Activated naive CD4-positive, alpha-beta T cell treated with anti-CD3 and anti-CD28 coated beads, Interleukin-2, amount 50 U/mL, for 72 hours (primary cell): Measurements from ENCODE around the gene BTNL9. TPM values are rescaled to one million over a fixed set of nuclear protein-coding genes. Genes with fewer than 3 reads are reported as not detected.
"Not testable (repeated sequence)": the region's sequence is repeated elsewhere in the genome, so short reads cannot be mapped to it uniquely, and the experiment has no call there.

Source experiments
- ATAC-seq, 2 donors: fragments of 150-1000 bp; cut with Tn5 transposase; 2 replicates each; pipeline ENCODE4 v1.10.0; 2021; ENCODE audit warnings: mild to moderate bottlenecking in 2 of 2, moderate library complexity in 2 of 2
- DNase-seq, 2 donors: peaks; one replicate each; pipeline ENCODE4 v3.0.0; 2021 to 2022; ENCODE audit warnings: low spot score in 2 of 2
- H3K27ac Mint-ChIP-seq, 2 donors: one replicate each; pipeline ENCODE4 v1.8.0; 2022; ENCODE audit warnings: mild to moderate bottlenecking in 2 of 2, mixed read lengths in 2 of 2
- H3K36me3 Mint-ChIP-seq, 2 donors: one replicate each; pipeline ENCODE4 v1.8.0; 2022; ENCODE audit warnings: mixed read lengths in 2 of 2
- H3K9me3 Mint-ChIP-seq, 2 donors: one replicate each; pipeline ENCODE4 v1.8.0; 2022; ENCODE audit warnings: mixed read lengths in 2 of 2
- total RNA-seq, 2 donors: library from RNA; stranded (reverse); gene quantifications; one replicate each; pipeline ENCODE4 v1.2.3, GENCODE V29; 2022

The BTNL9 gene
- total RNA-seq, 2 donors from 2014 or later: 0.41 TPM; not detected in 1

DNA sequence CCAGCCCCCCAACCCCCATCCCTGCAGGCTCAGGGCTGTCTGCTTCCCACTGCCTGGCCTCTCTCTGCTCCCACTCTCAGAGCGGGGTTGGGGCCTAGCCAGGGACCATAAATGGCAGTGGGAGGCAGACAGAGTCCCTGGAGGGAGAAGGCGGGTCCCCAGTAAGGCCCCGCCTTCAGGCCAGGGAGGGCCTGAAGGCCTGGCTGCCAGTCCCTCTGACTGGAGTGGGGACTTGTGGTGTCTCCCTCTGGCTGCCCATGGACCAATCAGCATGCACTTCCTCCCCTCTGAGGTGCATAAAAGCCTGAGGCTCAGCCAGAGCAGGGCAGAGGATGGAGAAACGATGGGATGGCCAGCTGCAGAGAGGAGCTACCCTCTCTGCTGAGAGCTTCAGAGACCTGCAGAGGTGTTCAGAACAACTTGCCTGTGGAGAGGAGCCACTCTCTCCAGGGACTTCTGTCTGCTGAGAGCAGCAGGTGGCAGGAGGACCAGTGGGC lies 2.7 kb upstream of the BTNL9 start:
- Mint-ChIP-seq H3K9me3 (no peaks in the 10 kb centered on the region), H3K27ac (no peak overlapping the region), H3K36me3 (no peaks in the 10 kb centered on the region)
- ATAC-seq (peak in 1 of 2 donors; percentile 24), DNase-seq (no peak)

DNA sequence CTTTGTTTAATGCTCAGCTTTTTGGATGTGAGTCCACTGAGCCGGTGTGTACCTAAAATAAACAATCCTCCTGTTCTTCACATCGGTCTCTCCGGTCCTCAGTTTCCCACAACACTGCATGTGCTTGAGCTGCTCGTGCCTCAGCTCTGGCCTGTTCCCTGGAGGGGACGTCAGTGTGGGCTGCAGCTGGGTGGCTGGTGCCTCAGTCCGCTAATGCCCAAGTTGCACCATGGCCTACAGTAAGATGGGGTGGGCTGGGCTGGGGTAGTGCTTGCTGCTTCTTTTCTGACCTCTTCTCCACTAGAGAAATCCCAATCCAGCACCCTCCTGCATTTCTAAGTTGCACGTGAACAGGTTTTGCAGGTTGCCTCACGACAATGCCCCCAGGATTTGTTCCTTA lies 595 bp upstream of the BTNL9 start:
- H3K9me3 Mint-ChIP-seq: no peaks in the 10 kb centered on the region
- no peaks in the 10 kb centered on the region for H3K36me3 Mint-ChIP-seq
- no peak overlapping the region for H3K27ac Mint-ChIP-seq
- ATAC-seq (no peak), DNase-seq (no peak)

DNA sequence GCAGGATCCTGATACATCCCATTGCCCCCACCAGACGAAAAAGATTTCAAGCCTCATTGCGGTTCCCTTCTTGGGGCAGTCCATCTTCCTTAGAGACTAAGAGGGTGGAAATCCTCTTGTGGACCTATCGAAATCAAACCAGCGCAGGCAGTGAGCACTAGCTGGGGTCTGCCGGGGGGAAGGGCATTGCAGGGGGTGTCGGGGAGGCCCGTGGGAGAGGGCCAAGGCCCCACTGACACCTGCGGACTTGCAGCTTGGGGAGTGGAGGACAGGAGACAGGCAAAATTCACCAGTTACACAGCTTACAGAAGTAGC lies 522 bp downstream of the BTNL9 start:
- Mint-ChIP-seq H3K36me3 (no peaks in the 10 kb centered on the region), H3K27ac (no peak overlapping the region), H3K9me3 (no peaks in the 10 kb centered on the region)
- no peak for DNase-seq
- ATAC-seq: no peak

DNA sequence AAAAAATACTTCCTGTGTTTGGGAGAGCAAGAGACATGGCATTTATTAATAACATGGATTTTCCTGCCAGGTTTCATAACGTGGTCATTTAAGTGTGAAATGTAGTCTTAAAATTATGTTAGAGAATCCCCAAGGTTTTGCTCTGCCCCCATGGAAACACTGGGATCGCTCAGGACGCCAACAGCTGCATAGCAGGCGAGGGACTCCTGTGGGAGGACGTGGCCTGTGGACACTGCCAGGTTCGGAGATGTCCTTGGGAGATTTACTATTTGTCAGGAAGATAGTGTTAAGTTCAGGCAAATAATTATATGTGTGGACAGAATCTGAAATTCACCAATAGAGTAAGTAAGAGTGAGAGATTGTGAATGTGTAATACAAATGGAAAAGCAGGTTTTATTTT lies 977 bp downstream of the BTNL9 start:
- Mint-ChIP-seq H3K27ac (no peak overlapping the region), H3K9me3 (no peaks in the 10 kb centered on the region), H3K36me3 (no peaks in the 10 kb centered on the region)
- no peak for DNase-seq
- ATAC-seq: no peak

DNA sequence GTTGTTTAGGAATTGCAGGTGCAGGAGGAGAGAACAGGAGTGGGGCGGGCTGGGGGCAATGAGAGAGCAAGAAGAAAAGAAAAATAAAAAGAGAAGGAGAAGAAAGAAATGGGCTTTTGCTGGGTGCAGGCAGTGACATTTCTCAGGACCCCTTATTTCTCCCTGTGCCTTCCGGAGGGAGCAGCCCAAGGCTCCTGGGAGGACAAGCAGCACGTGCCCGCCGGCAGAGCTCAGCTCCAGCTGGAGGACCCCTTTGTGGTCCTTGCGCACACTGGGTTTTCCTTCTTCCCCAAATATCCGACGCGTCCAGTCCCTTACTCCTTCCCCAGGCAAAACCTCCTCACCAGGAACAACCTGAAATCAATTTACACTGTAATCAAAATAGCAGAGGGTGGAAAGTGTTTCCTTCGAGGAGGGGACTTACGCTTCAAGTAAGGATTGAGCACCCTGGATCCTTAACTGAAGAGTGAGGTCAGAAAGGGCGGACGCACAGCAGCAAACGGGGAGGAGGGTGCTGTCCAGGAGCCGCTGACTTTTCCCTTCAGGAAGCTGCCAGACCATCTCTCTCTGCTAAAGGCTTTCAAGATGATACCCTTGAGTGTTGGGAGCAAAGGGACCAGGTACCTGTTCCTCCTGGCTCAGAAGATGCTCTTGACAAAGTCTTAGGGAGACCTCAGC lies 2.1 kb downstream of the BTNL9 start:
- DNase-seq (peak in 1 of 2 donors; percentile 48), ATAC-seq (no peak)
- no peaks in the 10 kb centered on the region for H3K9me3 Mint-ChIP-seq
- H3K36me3 Mint-ChIP-seq: no peaks in the 10 kb centered on the region
- H3K27ac Mint-ChIP-seq: no peak overlapping the region

DNA sequence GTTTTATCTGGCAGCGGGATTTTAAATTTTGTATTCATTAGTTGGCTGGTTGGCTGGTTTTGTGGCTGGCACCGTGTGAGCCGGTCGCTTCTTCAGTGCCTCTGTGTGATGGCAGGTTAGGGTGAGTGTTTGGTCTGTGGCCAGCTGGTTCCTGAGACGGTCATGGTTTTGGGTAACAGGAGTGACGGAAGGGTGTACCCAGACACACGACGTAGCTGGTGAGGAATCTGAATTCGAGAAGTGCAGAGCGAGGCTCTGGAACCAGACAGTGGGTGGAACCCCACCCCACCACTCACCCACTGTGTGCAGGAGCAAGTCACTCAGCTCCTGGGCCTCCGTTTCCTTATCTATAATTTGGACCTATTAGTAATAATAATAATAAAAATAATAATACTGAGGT lies 2.7 kb downstream of the BTNL9 start:
- H3K9me3 Mint-ChIP-seq: no peaks in the 10 kb centered on the region
- H3K36me3 Mint-ChIP-seq: no peaks in the 10 kb centered on the region
- no peak for ATAC-seq
- no peak for DNase-seq
- H3K27ac Mint-ChIP-seq: no peak overlapping the region

DNA sequence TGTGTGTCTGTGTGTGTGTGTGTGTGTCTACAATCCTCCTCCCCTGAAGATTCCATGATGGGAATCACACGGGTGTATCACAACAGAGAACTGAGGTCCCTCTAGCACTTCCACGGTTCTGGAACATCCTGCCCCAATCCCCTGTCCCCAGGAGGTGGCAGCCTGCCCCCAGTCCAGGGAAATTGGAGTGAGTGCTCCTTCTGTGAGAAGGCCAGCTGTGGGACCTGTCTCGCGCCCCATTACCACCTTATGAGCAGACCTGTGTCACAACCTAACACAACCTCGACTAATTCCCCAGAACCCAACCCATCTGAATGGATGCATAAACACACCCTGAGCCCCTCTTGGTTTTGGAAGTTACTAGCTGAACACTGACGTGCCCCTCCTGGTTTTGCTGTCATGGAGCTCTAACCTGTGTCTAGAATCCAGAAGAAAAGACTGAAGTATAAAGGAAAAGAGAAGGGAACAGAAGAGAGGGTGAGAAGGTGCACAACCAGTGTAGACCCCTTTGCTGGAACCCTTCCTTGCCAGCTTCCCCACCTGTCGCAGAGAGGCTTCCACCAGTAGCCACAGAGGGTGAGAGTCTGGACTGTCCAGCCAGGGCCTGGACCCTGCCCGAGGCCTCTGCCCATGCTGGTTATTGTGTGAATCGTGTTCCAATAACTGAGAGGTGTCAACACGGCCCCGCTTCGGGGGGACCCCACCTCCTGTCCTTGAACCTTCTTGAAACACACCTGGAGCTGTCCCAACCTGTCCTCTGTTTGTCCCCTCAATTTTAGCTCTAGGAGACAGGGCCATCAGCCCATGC lies 3.4 kb downstream of the BTNL9 start:
- DNase-seq (no peak), ATAC-seq (peak in 1 of 2 donors; percentile 13)
- no peaks in the 10 kb centered on the region for H3K9me3 Mint-ChIP-seq
- H3K27ac Mint-ChIP-seq: no peak overlapping the region
- H3K36me3 Mint-ChIP-seq: no peaks in the 10 kb centered on the region

DNA sequence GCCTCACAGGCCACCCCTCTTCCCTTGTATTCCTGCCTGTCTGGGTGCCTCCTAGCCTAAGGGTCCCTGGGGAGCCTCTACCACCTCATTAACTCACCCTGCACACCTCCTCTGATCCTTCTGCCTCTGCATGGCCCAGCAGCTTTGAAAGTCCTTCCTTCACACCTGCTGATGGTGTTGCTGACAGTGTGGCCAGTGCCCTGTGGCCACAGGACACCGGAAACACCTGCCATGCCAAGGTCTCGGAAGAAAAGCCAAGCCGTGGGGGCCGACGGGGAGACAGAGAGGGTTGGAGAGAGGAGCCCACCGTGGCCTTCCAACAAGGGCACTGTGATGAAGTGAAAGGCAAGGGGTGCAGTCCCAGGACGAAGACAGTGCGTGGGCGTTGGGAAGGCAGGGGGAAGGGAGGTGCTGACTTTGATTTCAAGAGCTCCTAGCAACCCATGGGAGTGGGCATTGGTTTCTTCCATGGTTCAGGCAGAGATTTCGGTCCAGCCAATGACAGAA lies 4.1 kb downstream of the BTNL9 start:
- DNase-seq: no peak
- Mint-ChIP-seq H3K36me3 (no peaks in the 10 kb centered on the region), H3K27ac (no peak overlapping the region), H3K9me3 (no peaks in the 10 kb centered on the region)
- ATAC-seq: no peak

DNA sequence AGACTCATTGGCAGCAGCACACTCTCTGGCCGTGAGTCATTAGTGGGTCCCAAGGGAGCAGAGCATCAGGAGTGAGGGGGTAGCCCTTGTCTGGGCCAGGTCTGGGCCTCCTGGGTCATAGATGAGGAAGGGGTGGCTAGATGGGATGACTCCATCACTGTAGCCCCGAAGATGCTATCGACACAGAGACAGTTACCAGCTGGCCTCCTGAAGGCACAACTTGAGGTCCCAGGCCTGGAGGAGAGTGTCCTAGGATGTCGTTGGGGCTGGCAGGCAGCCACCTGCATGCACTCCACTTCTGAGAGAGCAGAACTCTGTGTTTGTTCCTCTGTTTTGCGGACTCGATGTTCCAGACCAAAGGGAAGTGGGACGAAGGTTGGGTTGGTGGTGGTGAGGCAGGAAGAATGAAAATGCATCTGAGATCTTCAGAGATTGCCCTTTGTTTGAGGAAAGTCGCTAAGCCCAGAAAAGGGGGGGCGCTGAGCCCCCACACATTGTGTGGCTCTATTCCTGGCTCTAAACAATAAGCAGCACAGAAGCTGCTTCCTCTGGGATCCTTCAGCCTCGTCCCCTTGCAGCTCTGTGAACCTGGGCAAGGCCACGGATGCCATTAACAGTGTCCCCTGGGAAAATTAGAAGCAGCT lies 4.7 kb downstream of the BTNL9 start:
- Mint-ChIP-seq H3K36me3 (no peaks in the 10 kb centered on the region), H3K27ac (no peak overlapping the region), H3K9me3 (no peaks in the 10 kb centered on the region)
- no peak for DNase-seq
- no peak for ATAC-seq

DNA sequence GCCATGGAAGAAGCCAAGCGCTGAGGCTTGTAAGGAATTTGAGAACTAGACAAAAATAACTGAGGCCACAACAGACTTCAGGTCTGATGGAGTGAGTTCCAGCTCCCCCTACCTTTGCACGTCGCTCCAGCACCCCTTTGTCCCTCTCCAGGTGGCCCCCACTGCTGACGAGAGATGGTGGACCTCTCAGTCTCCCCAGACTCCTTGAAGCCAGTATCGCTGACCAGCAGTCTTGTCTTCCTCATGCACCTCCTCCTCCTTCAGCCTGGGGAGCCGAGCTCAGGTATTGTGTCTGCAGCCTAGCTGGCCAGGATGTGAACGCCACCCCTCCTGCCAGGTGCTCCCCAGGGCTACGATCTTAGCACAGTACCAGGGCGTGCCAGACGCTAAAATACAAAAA lies 5.2 kb downstream of the BTNL9 start:
- no peaks in the 10 kb centered on the region for H3K36me3 Mint-ChIP-seq
- H3K9me3 Mint-ChIP-seq: no peaks in the 10 kb centered on the region
- H3K27ac Mint-ChIP-seq: no peak overlapping the region
- ATAC-seq: no peak
- peak in 1 of 2 donors; percentile 49 for DNase-seq

DNA sequence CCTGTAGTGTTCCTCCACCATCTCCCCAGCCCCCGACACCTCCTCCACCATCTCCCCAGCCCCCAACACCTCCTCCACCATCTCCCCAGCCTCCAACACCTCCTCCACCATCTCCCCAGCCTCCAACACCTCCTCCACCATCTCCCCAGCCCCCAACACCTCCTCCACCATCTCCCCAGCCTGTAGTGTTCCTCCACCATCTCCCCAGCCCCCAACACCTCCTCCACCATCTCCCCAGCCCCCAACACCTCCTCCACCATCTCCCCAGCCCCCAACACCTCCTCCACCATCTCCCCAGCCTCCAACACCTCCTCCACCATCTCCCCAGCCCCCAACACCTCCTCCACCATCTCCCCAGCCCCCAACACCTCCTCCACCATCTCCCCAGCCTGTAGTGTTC lies 5.8 kb downstream of the BTNL9 start:
- H3K27ac Mint-ChIP-seq: not testable (repeated sequence)

DNA sequence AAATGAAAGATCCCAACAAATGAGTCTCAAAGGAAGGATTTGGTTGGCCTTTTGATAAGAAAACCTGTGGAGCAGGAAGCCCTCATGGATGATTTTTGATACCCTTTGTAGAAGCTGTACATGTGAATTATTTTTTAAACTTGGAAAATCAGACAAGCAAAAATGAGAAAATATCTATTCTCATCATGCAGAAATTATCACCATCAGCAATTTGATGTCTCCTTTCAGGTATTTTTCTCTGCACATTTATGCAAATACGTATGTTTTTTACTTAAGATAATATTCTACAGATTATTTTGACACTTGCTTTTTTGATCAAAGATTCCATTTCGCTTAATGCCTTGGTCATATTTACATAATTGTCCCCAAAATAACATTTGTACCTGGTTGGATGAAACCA lies 7.2 kb downstream of the BTNL9 start:
- peaks cover 0 to 4% of the 10 kb centered on the region in 2 donors for H3K9me3 Mint-ChIP-seq
- H3K36me3 Mint-ChIP-seq: peaks cover 5 to 6% of the 10 kb centered on the region in 2 donors
- no peak overlapping the region for H3K27ac Mint-ChIP-seq
- DNase-seq: no peak
- no peak for ATAC-seq

More for the DNA sequence above, 5.8 kb downstream of the BTNL9 start:
- not testable (repeated sequence) for DNase-seq, ATAC-seq, H3K9me3 Mint-ChIP-seq, H3K36me3 Mint-ChIP-seq

DNA sequence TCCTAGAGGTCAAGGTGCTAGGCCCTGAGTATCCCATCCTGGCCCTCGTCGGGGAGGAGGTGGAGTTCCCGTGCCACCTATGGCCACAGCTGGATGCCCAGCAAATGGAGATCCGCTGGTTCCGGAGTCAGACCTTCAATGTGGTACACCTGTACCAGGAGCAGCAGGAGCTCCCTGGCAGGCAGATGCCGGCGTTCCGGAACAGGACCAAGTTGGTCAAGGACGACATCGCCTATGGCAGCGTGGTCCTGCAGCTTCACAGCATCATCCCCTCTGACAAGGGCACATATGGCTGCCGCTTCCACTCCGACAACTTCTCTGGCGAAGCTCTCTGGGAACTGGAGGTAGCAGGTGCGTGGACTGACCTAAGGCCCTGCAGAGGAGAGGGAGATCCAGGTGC lies 7.9 kb downstream of the BTNL9 start:
- no peak overlapping the region for H3K27ac Mint-ChIP-seq
- peaks cover 0 to 4% of the 10 kb centered on the region in 2 donors for H3K9me3 Mint-ChIP-seq
- ATAC-seq: no peak
- peaks cover 6 to 7% of the 10 kb centered on the region in 2 donors for H3K36me3 Mint-ChIP-seq
- no peak for DNase-seq

DNA sequence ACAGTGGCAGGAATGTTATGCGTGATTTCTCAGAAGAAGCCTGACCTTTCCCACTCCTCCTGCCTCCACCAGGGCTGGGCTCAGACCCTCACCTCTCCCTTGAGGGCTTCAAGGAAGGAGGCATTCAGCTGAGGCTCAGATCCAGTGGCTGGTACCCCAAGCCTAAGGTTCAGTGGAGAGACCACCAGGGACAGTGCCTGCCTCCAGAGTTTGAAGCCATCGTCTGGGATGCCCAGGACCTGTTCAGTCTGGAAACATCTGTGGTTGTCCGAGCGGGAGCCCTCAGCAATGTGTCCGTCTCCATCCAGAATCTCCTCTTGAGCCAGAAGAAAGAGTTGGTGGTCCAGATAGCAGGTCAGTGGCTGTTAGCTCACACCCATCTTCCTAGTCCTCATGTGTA lies 9.9 kb downstream of the BTNL9 start:
- Mint-ChIP-seq H3K36me3 (peaks cover 7 to 20% of the 10 kb centered on the region in 2 donors), H3K27ac (no peak overlapping the region), H3K9me3 (peaks cover 0 to 4% of the 10 kb centered on the region in 2 donors)
- DNase-seq (no peak), ATAC-seq (no peak)

DNA sequence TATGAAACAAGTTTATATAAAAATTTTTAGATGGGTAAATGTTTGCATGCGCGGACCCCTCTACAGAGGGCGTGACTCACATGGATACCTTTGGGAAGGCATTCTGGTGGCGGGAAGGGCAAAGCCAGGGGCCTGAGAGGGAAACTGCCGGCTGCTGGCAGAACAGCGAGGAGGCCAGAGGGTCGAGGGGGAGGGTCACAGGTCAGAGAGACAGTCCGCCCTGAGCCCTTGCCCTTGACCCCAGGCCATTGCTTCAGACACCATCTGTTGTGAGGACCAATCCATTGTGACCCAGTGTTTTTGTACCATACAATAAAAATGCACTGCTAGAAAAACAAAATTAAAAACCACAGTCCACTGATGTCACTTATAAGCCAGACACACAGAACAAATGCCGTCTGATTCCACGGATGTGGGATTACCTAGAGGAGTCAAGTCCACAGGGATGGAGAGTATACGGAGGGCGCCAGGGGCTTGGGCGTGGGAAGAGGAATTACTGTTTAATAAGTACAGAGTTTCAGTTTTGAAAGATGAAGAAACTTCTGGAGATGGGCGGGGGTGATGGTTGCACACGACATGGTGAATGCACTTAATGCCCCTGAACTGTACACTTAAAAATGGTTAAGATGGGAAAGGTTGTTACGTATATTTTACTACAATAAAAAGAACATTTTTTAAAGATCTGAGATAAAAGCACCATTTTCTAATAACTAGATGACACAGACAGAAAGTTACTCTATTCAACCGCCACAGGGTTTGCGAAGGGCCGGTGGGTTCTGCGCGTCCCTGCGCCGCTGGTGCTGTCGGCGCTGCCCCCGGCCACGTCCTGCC lies 12.0 kb downstream of the BTNL9 start:
- no peak for ATAC-seq
- no peak overlapping the region for H3K27ac Mint-ChIP-seq
- peaks cover 0 to 4% of the 10 kb centered on the region in 2 donors for H3K9me3 Mint-ChIP-seq
- peaks cover 7 to 20% of the 10 kb centered on the region in 2 donors for H3K36me3 Mint-ChIP-seq
- DNase-seq: no peak

DNA sequence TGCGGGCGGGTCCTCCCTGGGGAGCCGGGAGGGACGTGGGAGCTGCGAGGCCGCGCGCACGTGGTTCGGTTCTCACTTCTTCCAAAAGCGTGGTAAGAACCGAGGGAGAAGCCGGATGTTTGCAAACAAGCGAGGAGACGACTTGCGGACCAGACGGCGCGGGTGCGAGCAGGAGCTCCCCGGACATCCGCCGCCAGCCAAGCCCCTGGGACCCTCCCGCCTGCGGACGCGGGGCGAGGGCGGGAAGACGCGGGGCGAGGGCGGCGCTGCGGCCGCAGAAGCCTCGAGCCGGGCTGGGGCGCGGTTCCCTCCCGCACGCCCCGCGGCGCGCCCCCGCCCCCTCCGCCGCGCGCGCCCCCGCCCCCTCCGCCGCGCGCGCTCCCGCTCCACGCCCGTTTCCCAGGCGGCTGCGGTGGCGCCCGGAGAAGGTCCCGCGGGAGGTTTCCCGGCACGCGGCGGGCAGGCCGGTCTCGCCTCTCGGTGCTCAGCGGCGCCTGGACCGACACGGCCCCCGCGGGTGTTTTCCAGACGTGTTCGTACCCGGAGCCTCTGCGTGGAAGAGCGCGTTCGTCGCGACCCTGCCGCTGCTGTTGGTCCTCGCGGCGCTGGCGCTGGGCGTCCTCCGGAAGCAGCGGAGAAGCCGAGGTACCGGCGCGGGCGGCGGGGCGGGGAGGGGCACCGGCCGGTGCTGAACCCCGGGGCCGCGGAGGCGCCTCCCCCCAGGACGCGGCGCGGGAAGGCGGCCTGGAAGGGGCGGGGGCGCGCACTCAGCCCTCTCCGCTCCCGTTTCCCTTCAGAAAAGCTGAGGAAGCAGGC lies 12.8 kb downstream of the BTNL9 start:
- DNase-seq (peak in 1 of 2 donors; percentile 24), ATAC-seq (peak in 1 of 2 donors; percentile 40)
- H3K27ac Mint-ChIP-seq: no peak overlapping the region
- peaks cover 0 to 4% of the 10 kb centered on the region in 2 donors for H3K9me3 Mint-ChIP-seq
- H3K36me3 Mint-ChIP-seq: peaks cover 7 to 20% of the 10 kb centered on the region in 2 donors
